ENCODE data around the gene MANSC1.

DNA sequence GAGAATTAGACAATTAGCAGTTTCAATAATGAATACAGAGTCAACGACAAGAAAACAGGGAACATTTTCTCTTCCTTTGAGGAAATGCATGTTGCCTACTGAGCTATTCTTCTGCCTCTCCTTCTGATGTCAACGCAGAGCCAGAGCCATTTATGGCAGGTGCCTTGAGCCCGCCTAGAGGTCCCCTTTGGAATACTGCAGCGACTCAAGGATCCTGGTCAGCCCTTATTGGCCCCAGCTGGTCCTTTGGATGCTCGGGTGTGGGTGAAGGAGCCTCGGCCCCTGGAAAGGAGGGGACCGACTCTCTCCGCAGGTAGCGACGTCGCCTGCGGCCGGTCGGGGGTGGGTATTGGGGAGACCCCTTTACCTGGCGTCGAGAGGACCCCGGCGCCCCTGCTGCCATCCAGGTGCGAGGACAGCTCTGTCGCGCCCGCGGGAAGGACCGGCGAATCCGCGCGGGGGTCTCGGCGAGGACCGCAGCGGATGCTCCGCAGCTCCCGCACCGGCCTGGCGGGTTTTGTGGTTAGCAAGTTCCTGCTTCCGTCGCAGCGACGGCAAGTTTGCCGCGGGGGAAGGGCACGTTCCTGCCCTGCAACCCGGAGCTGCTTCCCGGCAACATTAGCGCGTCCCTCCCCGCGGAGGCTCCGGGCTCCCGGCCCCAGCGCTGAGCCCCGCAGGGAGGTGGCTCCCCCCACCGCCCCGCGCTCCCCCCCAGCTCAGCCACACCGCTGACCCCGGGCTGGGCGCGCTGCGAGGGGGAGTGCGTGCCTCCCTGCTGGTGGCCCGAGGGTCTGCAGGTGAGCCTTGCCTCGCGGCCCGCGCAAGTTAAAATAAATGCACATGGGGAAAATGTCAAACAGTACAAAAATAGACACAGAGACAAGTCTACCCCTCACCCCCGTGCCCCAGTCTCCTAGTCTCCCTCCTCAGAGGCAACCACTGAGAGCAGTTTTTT lies at the start of gene MANSC1:
- TF ChIP-seq EZH2 (IDR thresholded peaks at IDR 0.05; ENCODE audit: borderline replicate concordance, low read depth, low read length, severe bottlenecking) (no peak), POLR2A (IDR thresholded peaks at IDR 0.05; ENCODE audit: low read depth, low read length) (no peak), JUN (IDR thresholded peaks at IDR 0.05; ENCODE audit: borderline replicate concordance, insufficient read depth, insufficient read length, low read depth) (no peak)
- TF ChIP-seq, protein P1, sequence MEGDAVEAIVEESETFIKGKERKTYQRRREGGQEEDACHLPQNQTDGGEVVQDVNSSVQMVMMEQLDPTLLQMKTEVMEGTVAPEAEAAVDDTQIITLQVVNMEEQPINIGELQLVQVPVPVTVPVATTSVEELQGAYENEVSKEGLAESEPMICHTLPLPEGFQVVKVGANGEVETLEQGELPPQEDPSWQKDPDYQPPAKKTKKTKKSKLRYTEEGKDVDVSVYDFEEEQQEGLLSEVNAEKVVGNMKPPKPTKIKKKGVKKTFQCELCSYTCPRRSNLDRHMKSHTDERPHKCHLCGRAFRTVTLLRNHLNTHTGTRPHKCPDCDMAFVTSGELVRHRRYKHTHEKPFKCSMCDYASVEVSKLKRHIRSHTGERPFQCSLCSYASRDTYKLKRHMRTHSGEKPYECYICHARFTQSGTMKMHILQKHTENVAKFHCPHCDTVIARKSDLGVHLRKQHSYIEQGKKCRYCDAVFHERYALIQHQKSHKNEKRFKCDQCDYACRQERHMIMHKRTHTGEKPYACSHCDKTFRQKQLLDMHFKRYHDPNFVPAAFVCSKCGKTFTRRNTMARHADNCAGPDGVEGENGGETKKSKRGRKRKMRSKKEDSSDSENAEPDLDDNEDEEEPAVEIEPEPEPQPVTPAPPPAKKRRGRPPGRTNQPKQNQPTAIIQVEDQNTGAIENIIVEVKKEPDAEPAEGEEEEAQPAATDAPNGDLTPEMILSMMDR (IDR thresholded peaks at IDR 0.05; ENCODE audit: extremely low read depth in 1 of 2, insufficient read depth in 1 of 2, low read depth in 1 of 2, low read length in 2 of 2), result peak; percentile 34 to 52

All from endothelial cell of umbilical vein (primary cell).